GM12801 (cell line): Measurements from ENCODE around the gene KIAA1549.

Source experiments
- CTCF ChIP-seq: IDR thresholded peaks from one replicate; pipeline ENCODE4 v1.5.1; 2011; ENCODE audit warnings: control low read depth; ENCODE audit not compliant: insufficient read length; ENCODE audit errors: extremely low read depth

The KIAA1549 gene

DNA sequence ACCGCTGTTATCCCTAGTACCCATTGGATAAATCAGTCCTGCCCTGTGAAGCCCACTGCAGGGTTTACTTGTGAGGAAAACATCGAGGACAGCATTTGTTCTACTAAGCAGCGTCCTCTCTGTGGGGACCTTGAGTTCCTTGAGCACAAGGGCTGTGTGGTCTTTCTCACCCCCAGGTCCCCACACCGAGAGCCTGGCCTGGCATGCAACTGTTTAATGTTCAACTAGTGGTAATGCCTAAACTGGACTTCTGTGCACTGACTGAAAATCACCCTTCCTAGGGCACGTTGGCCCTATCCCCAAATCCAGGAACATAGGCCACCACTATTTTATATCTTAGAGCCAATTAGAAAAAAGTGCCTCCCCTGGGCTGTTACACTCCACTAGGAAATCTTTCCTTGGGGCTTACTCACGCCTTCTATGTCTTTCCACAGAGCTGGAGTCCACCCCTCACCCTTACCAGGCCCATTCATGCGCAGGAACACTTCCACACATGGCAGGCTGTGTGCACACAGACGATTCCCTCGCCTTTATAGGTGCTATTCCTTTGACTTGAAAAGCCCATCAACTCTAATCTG is 185.1 kb downstream of the KIAA1549 start:
- TF ChIP-seq CTCF: no peak

GRCh38 chr7:138785587-138786437 is 195.4 kb downstream of the KIAA1549 start:
- no peak for TF ChIP-seq CTCF

GRCh38 chr7:138784692-138785091 is 196.5 kb downstream of the KIAA1549 start:
- TF ChIP-seq CTCF: no peak
